ENCODE data around the gene TRIM28. TPM values are rescaled to one million over a fixed set of nuclear protein-coding genes. Genes with fewer than 3 reads are reported as not detected.

TRIM28 gene
- total RNA-seq, 1 experiment from 2014 or later: 2,010 TPM

DNA sequence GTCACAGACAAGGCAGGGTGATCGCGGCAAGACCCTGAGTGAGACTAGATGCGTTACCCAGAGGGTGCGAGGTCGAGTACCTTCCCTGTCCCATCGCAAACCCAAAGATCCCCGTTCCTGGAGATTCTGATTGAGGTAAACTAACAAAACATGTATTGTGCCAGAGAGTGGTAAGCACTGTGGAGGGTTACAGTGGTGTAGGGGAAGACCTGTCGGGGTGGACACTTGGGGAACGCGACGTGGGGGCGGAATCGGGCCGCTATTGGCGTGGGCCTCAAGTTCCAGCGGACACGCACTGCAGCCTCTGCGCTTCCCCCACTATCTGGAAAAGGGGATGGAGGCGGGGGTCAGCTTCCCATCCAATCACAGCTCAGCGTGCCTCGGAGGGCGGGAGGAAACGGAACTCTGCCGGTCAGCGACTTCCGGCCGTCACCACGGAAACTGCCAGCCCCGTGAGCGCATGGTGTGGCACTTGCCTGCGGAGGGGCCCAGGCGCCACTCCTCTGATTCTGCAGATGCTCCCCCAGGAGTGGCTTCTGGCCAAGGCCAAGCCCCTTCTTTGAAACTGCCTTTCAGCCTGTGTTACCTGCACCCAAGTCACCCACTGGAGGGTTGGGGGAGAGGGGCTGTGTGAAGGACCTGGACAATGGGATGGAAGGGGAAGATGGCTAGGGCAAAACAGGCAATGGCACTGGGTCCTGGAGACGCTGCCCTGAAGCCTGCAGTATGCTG, 15.6 kb downstream of the TRIM28 start:
- peak; percentile 95 for DNase-seq (ENCODE audit: low read depth)

DNA sequence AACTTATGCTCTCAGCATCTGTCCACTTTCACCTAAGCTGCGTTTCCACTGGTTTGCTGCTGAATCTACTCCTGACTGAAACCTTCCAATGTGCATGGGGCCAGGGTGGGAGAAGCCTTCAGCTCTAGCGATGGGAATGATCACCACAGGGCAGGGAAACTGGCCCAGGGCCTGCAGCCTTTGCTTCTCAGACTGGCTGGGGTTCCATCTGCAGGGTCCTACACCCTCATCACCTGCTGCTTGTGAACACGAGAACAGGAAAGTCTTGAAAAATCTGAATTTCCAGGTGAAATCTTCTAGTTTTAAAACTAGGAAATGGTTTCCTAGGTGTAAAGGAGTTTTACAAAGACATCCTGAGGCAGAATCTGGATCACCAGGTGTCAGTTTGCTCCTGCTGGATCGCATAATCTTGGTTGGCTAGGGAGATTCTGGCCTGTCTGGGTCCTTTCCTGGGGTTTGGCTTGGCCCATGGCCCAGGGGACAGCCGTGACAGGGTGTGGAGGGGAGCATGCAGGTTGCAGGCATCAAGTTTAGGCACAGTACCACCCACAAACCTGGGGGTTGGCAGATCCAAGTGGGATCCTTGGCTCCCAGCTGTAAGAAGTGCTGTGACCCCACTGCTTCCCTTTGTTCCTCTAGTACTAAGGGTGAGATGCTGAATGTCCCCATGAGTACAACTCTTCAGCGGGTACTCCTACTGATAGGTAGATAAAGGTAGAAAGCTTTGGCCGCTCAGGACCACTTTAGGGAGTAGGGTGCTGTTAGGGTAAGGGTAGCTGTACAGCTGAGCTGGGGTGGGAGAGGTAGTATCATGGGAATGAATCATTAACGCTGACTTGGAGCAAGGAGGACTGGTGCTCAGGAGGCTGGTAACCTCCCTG, 16.4 kb downstream of the TRIM28 start:
- DNase-seq (ENCODE audit: low read depth): no peak

DNA sequence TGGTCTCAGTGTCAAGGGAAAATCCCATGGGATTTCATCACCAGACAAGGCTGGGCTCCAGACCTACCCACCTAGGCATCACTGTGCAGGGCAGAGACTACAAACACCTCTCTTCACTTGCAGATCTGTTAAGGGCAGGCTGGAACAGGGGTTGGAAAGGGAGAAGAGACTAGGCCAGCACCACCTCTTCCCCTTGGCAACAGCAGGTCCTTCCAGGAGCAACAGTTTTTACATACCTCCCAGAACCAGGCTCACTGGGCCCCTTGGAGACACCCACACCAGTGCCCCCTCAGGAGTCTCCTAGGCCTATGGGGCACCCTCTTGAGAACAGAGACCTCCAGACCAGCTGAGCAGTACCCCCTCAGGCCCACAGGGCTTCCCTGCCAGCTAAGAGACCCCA, 17.1 kb downstream of the TRIM28 start:
- DNase-seq (ENCODE audit: low read depth): no peak

DNA sequence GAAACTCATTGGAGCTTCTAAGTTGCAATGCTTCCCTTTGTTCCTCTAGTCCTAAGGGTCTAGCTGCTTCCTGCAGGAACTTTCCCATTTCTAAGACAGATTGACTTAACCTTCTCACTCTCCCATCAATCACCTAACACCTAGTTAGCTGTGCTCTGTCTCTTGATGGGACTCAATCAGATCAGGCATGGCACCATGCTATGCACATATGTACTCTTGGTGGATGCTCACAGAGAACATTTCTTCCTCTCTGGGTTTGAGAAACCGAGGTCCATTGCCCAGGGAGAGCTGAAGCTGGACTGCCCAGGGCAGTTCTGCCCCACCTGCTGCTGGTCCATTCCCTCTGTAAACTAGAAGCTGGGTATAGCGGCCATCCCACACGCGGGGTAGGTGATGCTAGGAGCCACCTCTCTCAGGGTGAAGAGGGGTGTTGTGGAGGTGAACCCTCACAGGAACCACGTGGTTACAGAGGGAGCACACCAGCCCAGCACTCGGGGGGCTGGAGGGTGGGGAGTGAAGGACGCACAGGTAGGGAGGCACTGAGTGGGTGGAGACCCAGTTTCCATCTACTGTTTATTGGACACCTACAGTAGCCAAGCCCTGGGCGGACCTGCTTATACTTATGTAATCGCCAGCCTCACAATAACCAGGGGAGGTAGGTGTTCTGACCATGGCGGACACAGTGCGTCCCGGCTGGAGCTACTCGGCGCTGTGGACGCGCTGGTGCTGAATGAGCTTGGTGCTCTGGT, 17.7 kb downstream of the TRIM28 start:
- no peak for DNase-seq (ENCODE audit: low read depth)

DNA sequence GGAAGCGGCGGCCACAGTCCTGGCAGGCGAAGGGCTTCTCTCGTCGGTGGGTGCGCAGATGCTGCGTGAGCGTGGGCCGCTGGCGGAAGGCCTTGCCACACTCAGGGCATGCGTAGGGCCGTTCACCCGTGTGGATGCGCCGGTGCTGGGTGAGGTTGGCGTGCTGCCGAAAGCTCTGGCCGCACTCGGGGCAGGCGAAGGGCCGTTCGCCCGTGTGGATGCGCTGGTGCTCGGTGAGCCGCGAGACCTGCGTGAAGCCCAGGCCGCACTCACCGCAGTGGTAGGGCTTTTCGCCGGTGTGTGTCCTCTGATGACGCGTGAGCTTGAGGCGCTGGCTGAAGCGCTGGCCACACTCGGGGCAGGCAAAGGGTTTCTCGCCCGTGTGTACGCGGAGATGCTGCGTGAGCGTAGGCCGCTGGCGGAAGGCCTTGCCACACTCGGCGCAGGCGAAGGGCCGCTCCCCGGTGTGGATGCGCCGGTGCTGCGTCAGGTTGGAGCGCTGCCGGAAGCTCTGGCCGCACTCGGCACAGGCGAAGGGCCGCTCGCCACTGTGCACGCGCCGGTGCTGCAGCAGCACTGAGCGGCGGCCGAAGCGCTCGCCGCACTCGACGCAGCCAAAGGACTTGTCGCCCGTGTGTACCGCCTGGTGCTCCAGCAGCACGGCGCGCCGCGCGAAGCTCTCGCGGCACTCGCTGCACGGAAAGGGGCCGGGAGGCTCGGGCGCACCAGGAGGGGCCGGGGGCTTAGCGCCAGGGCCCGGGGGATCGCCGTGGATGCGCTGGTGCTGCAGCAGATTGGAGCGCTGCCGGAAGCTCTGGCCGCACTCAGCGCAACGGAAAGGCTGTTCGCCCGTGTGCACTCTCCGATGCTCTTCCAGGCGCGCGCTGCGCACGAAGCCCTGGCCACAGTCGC, 18.5 kb downstream of the TRIM28 start:
- no peak for DNase-seq (ENCODE audit: low read depth)

DNA sequence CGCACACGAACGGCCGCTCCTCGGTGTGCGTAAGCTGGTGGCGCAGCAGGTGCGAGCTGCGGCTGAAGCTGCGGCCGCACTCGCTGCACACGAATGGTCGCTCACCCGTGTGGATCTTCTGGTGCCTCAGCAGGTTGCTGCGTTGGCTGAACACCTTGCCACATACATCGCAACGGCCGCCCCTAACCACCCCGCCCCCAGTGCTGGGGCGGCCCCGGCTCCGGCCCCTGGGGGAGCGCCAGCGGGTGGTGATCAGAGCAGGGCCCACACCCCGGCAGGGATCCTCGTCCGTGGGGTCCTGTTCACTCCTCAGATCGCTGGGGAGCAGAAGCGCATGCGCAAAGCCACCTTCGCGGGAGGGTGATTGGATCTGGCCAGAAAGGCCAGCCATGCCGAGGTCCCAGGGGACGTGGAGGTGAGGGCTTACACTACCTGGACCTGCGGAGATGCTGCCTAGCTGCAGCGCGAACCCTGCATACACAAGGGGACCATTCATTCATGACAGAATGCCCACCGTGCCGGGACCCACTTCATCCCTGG, 19.2 kb downstream of the TRIM28 start:
- no peak for DNase-seq (ENCODE audit: low read depth)

DNA sequence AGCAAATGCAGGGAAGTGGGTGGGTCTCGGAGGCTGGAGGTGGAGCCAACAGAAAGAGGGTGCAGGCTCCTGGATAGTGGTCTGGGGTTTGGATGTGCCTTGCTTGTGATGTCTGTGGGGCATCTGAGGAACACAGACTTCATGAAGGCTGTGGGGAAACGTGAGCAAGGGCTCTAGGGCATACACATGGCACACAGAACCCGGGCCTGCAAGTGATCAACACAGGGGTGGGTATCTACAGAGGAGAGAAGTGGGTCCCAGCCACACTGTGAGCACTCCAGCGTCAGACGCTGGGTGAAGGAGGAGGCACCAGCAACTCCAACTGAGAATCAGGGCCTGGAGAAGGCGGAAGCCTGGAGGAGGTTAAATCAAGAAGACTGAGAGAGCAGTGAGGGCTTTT, 20.0 kb downstream of the TRIM28 start:
- DNase-seq (ENCODE audit: low read depth): no peak

DNA sequence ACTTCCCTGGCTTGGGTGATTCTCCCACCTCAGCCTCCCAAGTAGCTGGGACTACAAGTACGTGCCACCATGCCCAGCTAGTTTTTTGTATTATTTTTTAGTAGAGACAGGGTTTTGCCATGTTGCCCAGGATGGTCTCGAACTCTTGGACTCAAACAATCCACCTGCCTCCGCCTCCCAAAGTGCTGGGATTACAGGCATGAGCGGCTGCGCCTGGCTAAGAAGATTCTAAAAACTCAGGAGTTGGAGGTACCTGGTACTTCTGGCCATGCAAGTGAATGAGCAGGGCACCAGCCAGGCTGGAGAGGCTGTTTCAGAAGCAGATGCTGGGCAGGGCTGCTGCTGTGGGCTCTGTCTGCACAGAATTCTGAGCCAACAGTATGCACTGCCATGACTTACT, 23.1 kb downstream of the TRIM28 start:
- no peak for DNase-seq (ENCODE audit: low read depth)

DNA sequence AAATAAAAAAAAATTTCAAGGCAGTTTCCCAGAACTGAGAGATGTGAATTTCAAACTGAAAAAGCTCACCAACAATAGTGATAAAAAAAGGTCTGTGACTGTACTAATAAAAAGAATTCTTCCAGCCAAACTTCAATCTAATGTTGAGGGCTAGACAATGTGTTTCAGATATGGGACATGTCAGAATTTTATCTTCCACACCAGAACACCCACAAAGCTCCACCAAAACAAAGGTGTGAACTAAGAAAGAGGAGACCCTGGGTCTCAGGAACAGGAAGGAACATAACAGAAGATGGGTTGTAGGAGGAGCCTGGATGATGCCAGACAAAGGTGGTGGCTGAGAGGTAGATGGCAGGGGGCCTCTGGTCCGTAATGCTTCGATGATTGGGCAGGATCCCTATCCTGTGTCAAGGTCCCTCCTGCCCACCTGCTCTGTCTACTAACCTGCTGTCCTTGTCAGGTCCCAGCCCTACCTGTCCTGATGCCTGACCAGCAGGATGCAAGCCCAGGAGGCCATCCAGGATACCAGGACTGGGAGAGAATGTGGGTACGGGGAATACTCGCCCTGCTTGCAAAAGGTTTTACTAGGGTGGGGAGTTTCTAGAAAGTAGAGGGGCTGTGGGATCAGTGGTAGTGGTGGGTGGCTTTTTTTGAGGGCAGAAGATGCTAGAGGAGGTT, 24.7 kb downstream of the TRIM28 start:
- DNase-seq (ENCODE audit: low read depth): no peak

DNA sequence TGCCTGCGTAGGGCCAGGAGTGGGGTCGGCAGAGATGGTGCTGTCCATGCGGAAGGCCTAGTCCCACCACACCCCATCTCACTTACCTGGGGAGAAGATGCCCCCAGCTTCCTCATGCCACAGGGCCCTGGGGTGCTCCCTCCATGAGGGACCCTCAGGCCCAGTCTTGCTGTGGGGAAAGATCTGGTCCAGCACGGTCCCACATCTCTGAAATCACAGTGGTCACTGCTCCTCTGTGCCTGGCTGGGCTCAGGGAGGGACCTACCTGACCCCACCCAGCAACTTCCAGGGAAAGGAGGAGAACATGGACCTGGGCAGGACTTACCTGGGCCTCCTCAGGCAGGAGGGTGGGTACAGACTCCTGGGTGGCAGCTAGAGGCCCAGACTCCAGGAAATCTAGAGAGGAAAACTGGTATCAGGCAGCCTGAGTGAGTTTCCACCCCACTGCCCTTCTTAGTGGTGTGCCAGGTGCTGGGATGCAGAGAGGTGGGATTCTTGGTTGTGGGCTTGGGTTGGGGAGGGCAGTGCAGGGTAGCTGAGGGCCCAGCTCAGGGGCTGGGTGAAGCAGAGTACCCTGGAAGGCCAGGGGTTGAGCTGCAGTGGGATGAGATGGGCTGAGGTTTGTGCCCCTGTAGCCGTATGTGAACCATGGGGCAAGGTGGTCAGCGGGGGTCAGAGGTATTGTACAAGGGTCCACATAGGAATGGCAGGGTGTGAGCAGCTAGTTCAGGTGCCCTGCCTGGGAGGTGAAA, 25.5 kb downstream of the TRIM28 start:
- no peak for DNase-seq (ENCODE audit: low read depth)

DNA sequence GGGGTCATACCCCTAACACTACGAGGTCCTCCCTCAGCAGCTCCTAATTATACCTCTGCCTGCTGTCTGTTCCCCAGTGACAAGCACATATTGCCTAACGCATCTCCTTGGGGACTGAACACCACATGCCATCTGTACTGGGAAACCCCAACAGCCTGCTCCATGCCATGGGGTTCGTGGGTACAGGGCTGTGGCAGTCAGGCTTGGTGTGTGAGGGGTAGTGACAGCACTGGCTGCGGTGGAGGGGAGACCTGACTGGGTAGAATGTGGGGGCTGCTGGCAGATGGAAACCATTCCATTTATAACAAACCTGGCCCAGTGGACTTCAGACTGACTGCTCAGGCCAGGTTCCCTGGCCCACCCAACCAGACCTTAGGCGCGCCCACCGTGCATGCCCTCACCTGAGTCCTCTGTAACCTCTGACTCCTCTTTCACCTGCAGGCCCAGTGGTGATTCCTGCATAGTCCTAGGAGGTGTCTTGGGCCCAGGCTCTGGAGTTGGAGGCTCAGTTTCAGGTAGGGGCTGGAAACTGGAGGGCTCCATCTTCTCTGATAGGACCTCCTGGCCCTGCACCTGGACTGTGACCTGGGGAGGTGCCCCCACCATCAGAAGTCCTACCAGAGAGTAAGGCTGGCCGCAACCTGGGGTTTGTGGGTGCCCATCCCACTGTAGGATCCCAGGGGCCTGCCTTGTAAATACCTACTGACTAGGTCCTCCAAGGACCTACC, 26.2 kb downstream of the TRIM28 start:
- no peak for DNase-seq (ENCODE audit: low read depth)

DNA sequence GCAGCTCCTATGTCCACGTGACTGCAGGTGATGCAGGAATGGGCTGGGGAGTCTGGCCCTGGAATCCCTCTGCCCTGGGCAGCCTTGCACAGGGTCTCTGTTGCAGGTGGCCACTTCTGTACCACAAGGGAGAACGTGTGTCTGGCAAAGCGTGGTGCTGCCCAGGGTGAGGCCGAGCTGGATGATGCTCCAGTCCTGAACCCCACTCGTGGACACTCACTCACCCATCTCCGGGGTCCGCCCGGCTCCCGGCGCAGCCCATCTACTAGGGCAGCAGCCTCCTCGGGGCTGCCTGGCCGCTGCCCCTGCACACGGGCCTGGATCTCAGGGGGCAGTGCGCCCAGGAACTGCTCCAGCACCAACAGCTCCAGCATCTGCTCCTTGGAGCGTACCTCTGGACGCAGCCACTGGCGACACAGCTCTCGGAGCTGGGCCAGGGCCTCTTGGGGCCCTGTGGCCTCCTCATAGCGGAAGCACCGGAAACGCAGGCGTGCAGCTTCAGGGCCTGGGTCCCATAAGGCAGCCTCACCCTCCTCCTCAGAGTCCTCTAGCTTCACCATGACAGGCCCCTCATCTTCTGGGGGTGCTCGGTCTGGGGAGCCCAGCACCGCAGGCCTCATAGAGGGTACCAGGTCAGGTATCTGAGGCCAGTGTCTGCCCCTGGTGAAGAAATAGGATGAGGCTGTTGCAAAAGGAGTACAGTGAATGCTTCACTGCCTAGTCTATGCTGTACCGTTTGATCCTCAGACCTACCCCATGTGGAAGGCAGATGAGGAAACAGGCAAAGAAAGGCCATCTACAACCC, 27.1 kb downstream of the TRIM28 start:
- no peak for DNase-seq (ENCODE audit: low read depth)

DNA sequence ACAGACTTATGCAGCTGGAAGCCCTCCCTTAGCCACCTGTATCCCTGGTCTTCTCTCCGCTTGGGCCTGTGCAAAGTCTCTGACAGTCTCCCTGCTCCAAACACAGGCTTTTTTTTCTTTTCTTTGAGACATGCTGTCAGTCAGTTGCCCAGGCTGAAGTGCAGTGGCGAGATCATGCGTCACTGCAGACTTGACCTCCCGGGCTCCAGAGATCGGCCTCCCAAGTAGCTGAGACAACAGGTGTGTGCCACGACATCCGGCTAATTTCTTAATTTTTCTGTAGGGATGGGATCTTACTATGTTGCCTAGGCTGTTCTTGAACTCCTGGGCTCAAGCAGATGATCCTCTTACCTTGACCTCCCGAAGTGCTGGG, 27.7 kb downstream of the TRIM28 start:
- DNase-seq (ENCODE audit: low read depth): no peak

DNA sequence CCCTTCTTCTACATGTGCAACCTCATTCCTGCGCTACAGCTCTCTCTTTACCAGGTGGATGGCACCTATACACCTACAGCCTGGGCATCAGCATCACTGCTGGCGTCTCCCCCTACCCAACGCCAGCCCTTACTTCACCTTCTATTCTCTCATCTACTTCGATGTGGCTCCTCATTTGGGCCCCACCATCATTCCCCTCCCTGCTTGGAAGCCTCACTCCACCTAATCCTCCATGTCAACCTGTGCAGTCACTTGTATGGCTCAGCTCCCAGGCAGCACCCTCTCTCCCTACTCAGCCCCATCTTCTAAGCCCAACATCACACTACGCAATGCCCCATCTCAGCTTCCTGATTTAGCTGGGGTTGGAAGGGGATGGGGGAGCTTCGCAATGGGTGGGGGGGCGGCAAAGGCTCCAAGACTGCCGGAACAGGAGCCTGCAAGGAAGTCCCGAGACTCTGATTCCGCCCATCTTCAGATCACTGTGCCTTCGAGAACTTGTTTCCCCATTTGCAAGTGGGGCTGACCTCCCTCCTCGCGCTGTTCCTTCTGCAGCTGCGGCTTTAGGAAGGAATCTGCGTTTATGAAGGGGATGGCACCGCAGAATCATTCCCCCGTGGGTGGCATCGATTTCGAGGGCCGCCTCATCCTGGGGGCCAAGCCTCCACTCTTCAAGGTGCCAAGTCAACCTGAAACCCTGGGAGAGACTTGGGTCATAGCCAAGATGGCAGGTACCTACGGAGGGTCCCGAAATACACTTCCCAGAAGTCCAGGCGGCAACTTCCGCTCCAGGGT, 28.4 kb downstream of the TRIM28 start:
- no peak for DNase-seq (ENCODE audit: low read depth)

DNA sequence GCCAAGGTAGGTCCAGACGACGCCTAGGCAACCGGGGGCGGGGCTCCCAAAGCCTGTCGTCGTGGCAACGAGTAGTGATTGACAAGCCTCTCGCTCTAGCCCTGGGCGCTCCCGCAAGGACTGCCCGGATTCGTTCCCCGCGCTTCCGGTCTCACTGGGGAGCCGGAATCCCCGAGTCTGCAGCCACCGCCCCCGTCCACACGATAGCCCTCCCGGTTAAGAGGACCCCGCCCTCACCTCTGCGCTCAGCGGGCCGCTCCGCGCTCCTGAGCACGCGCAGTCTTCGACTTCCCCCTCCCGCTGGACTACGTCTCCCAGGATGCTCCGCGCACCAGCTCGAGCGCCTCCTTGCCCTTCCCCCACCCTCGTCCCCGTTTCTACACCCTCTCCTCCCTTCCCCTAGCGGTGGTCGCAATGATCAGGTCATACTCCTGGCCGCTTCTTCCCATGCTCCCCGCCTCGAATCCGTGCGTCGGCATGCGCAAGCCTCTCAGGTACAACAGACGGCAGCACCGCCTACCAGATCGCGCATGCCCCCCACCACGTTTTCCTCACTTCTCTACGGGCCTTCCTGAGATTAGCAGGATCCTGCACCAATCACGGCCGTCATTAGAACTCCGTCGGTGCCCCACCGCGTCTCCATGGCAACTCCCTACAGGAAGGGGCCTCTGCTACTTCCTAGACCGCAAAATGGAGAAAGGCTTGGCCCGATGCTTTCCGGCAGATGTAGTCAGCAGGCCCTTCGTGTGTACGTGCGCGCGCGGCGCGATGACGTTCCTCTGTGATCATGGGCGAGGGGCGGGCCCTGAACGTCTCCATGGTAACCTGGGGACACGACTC, 29.2 kb downstream of the TRIM28 start, which contains the start of gene MZF1:
MZF1 (minus strand) TSS at position 518 of the 840 bp plus-strand sequence. CDS start 1,946 bp downstream, outside the sequence.
- DNase-seq (ENCODE audit: low read depth): peak; percentile 100

DNA sequence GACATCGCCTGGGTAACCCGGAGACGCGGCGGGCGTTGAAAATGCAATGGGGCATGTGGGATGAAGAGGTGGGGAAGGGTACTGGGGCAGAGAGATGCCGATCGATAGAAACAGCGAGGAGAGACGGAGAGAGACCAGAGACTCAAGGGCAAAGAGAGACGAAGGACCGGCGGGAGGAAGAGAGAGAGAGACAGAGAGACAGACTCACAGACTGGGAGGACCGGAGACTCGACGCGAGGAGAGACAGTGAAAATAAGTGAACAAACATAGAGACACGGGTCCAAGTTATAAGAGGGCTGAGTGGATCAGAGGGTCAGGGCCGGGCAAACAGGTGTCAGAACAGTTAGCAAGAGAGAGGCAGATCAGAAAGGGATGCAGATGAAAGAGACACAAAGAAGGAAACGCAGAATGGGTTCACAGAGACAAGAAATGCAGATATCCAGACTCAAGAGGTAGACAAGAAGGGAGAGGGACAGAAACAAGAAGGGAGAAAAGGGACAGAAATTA, 29.8 kb downstream of the TRIM28 start:
- DNase-seq (ENCODE audit: low read depth): no peak

All from HT1080 (cell line).